Mesodermal cell (in vitro differentiated cells): Measurements from ENCODE around the gene CBY2.
"Not testable (repeated sequence)": the region's sequence is repeated elsewhere in the genome, so short reads cannot be mapped to it uniquely, and the experiment has no call there.

ENCODE experiments used
- H3K27ac ChIP-seq: 2 replicates; pipeline ENCODE4 v1.7.0; 2013; ENCODE audit warnings: mild to moderate bottlenecking, low read depth, low read length, moderate library complexity; ENCODE audit not compliant: severe bottlenecking
- H3K36me3 ChIP-seq: 2 replicates; pipeline ENCODE4 v1.7.1; 2013; ENCODE audit warnings: mild to moderate bottlenecking, low read length, moderate library complexity; ENCODE audit not compliant: control insufficient read depth, insufficient read depth
- H3K4me1 ChIP-seq: one replicate; pipeline ENCODE4 v1.7.1; 2013; ENCODE audit warnings: mild to moderate bottlenecking, low read length; ENCODE audit not compliant: insufficient read depth, control insufficient read depth, poor library complexity, severe bottlenecking
- H3K4me3 ChIP-seq: 2 replicates; pipeline ENCODE4 v1.7.0; 2013; ENCODE audit warnings: low read length, control low read depth, mild to moderate bottlenecking; ENCODE audit not compliant: insufficient read depth, poor library complexity, severe bottlenecking; ENCODE audit errors: extremely low read depth
- H3K9me3 ChIP-seq: 2 replicates; pipeline ENCODE4 v1.7.1; 2013; ENCODE audit warnings: mild to moderate bottlenecking, low read length, moderate library complexity; ENCODE audit not compliant: control insufficient read depth
- WGBS, 2 experiments: methylation state at CpG; one replicate each; pipeline ENCODE4 v1.1.5; 2013; ENCODE audit warnings: missing lambda C conversion rate in 2 of 2; ENCODE audit not compliant: insufficient coverage in 2 of 2; 5-methylcytosine and 5-hydroxymethylcytosine counted together

The CBY2 gene

GRCh38 chr13:45744979-45745378, 42.9 kb downstream of the CBY2 start:
- Histone ChIP-seq H3K4me3 (no peak overlapping the region), H3K27ac (no peak overlapping the region), H3K9me3 (no peaks in the 10 kb centered on the region), H3K36me3 (no peaks in the 10 kb centered on the region), H3K4me1 (no peaks in the 10 kb centered on the region)
- 92% methylated on average over 2 of the region's 3 CpGs; no CpG with 5 or more reads in 1 of the 2 experiments for WGBS, 2 experiments

GRCh38 chr13:45747071-45747470, 45.0 kb downstream of the CBY2 start:
- Histone ChIP-seq H3K4me3 (no peak overlapping the region), H3K9me3 (no peaks in the 10 kb centered on the region), H3K36me3 (no peaks in the 10 kb centered on the region), H3K27ac (no peak overlapping the region), H3K4me1 (no peaks in the 10 kb centered on the region)
- WGBS, 2 experiments = 100% methylated on average over 1 to 2 of the region's 2 CpGs

- H3K4me3 ChIP-seq = no peak overlapping the region
- no peaks in the 10 kb centered on the region for H3K9me3 ChIP-seq
- H3K36me3 ChIP-seq = no peaks in the 10 kb centered on the region
- H3K4me1 ChIP-seq = no peaks in the 10 kb centered on the region
- whole genome bisulfite sequencing, 2 experiments = 75 to 76% methylated on average over 7 to 10 of the region's 13 CpGs
- H3K27ac ChIP-seq = no peak overlapping the region
These were observed 47.0 kb downstream of the CBY2 start for GRCh38 chr13:45748941-45749759.

- Histone ChIP-seq H3K36me3 (no peaks in the 10 kb centered on the region), H3K4me1 (no peaks in the 10 kb centered on the region), H3K9me3 (no peaks in the 10 kb centered on the region), H3K4me3 (no peak overlapping the region), H3K27ac (no peak overlapping the region)
- 80 to 96% methylated on average over 1 to 3 of the region's 3 CpGs for whole genome bisulfite sequencing, 2 experiments
These were observed 48.4 kb downstream of the CBY2 start for GRCh38 chr13:45750566-45750965.

GRCh38 chr13:45751885-45752284, 49.8 kb downstream of the CBY2 start:
- H3K27ac ChIP-seq = no peak overlapping the region
- H3K36me3 ChIP-seq = no peaks in the 10 kb centered on the region
- no peaks in the 10 kb centered on the region for H3K4me1 ChIP-seq
- H3K4me3 ChIP-seq = no peak overlapping the region
- H3K9me3 ChIP-seq = no peaks in the 10 kb centered on the region

- Histone ChIP-seq H3K27ac (no peak overlapping the region), H3K4me3 (no peak overlapping the region), H3K36me3 (no peaks in the 10 kb centered on the region), H3K4me1 (no peaks in the 10 kb centered on the region), H3K9me3 (no peaks in the 10 kb centered on the region)
- 83% methylated on average over 1 of the region's 1 CpG; no CpG with 5 or more reads in 1 of the 2 experiments for WGBS, 2 experiments
These were observed 50.4 kb downstream of the CBY2 start for GRCh38 chr13:45752510-45752909.

- WGBS, 2 experiments = no CpG with 5 or more reads among the region's 1 CpG
- not testable (repeated sequence) for H3K36me3 ChIP-seq, H3K4me3 ChIP-seq, H3K27ac ChIP-seq, H3K4me1 ChIP-seq, H3K9me3 ChIP-seq
These were observed 54.4 kb downstream of the CBY2 start for GRCh38 chr13:45756498-45756897.

GRCh38 chr13:45757589-45757988, 55.5 kb downstream of the CBY2 start:
- H3K4me1 ChIP-seq, H3K27ac ChIP-seq, H3K36me3 ChIP-seq, H3K4me3 ChIP-seq, H3K9me3 ChIP-seq: not testable (repeated sequence)
- WGBS, 2 experiments = 95 to 100% methylated on average over 1 to 3 of the region's 3 CpGs

- WGBS, 2 experiments = 88 to 93% methylated on average over 3 of the region's 4 CpGs
- no peak overlapping the region for H3K4me3 ChIP-seq
- H3K9me3 ChIP-seq = no peaks in the 10 kb centered on the region
- no peaks in the 10 kb centered on the region for H3K36me3 ChIP-seq
- H3K27ac ChIP-seq = no peak overlapping the region
- no peaks in the 10 kb centered on the region for H3K4me1 ChIP-seq
These were observed 61.3 kb downstream of the CBY2 start for GRCh38 chr13:45763419-45763818.
